IPS-NIHi11 (cell line): ENCODE results near the gene COTL1.

Source experiments
- DNase-seq: peaks from one replicate; pipeline ENCODE4 v3.0.0; 2012; ENCODE audit warnings: mixed read lengths, low spot score

COTL1 gene, protein sequence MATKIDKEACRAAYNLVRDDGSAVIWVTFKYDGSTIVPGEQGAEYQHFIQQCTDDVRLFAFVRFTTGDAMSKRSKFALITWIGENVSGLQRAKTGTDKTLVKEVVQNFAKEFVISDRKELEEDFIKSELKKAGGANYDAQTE

DNA sequence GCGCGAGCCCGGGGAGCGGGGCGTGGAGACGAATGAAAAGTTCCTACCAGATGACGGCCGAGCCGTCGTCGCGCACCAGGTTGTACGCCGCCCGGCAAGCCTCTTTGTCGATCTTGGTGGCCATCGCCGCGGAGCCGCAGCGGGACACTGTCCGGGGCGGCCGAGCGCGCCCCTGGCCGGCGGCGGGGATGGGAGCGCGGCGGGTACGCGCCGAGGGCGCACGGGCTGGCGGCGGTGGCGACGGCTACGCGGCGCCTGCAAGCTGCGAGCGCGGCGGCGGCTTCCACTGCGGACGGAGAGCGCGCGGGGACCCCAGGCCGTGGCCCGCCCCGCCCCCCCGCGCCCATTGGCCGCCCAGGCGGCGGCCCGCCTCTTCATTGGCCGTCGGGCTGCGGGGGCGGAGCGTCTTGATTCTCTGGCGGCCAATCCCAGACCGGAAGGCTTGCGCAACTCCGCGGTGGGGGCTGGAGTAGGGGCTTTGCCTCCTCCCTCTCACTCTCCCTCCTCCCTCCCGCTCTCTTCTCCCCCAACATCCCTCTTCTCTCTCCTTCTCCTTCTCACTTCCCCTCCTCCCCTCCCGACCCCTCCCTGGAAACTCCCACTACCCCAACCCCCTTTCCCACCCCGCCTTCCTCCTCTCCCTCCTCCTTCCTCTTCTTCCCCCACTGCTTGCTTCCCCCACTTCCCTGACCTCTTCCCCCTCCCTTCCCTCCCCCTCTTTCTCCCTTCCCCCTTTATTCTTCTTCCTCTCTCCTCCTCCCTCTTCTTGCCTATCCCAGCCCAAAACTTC, at the start of gene COTL1:
COTL1 (minus strand) TSS at position 288 of the 790 bp plus-strand sequence; CDS start at position 124, 164 bp downstream.
- DNase-seq, result peak; percentile 96

DNA sequence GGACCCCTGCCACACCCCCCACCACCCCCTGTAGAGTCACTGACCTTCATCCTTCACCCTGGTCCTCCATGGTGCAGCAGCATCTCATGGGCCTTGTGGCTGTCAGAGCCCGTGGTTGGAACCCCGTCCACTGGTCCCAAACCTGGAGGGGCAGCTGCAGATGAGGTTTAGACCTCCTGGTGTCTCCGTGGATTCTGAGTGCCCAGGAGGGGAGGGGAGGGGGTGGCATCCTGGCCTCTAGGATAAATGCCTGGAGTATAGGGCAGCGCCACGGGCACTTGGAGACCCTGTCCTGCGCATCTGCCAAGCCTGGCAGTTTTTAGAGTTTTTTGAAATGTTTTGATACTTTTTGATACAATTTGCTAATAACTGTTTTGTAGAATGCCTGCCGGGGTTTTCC, 48.0 kb upstream of the COTL1 start:
- no peak for DNase-seq

DNA sequence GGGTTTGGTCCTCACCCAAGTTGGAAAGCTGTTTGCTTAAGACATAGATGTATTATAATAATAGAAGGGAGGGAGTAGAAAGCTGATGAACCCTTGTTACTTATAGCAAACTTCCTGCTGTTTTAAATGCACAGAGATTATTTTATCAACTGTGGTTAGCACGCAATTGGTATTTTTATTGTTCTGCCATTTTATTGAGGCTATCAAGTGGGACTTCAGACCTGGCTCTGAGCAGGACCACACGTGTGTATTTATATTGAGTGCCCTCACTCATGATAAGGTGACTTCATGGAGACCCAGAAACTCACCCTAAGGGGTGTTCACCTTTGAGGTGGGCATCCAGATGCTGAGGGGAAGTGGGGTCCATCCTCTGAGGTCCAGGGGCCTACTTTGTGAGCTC, 47.5 kb upstream of the COTL1 start:
- DNase-seq, result no peak

DNA sequence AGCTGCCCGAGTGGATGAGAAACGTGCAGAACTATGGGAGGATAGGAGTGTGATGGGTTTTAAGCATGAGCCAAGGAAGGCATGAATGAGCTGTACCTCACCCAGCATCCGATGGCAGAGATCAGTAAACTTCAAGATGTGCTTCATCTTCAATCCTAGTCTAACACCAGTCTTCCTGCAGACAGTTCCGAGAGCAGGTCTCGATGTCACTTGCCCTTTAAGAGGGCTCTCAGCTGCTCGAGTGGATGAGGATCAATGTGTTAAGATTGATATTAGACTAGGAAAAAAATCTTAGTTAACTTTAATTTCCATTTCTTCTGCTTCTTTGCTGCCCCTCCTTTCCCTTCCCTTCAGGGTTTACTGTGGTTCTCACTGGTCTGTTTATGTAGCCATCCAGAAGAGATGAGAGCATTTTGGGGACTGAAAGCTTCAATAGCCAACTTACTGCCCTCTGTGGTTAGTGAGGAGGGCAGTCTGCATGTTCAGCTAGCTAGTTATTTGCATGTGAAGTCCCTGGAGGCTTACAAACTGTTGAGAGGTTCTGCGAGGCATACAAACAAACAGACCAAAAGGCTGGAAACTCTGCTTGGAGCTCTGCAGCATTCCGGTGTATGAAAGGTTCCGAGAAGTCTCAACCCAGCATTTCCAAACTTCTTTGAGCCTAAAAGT, 45.7 kb upstream of the COTL1 start:
- DNase-seq, result no peak

DNA sequence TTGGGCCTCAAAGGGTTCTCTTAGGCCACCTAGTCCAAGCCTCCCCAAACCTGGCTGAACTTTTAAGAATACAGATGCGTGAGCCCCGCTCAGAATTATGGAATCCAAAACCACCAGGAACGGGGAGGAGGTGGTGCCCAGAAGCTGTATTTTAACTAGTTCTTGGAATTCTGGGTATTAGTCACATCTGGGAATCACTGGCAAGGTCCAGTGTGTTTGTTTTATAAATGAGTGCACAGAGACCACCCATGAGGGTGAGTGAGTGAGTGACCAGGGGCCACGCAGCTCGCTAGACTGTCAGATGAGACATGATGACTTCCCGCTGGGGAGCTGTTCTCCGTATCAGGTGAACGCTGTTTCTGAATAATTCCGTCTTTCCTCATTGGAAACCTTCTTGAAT, 44.6 kb upstream of the COTL1 start:
- no peak for DNase-seq

DNA sequence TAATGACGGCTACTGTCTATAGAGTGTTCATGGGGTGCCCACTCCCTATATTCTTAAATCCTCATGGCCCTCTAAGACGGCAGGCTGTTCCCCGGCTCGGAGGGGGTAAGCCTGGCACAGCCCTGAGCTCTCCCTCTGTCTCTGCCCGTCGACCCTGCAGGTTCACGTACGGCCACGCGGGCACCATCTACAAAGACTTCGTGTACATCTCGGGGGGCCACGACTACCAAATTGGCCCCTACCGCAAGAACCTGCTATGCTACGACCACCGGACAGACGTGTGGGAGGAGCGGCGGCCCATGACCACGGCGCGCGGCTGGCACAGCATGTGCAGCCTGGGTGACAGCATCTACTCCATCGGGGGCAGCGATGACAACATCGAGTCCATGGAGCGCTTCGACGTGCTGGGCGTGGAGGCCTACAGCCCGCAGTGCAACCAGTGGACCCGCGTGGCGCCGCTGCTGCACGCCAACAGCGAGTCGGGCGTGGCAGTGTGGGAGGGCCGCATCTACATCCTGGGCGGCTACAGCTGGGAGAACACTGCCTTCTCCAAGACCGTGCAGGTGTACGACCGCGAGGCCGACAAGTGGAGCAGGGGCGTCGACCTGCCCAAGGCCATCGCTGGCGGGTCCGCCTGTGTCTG, 43.7 kb upstream of the COTL1 start:
- DNase-seq, result no peak

DNA sequence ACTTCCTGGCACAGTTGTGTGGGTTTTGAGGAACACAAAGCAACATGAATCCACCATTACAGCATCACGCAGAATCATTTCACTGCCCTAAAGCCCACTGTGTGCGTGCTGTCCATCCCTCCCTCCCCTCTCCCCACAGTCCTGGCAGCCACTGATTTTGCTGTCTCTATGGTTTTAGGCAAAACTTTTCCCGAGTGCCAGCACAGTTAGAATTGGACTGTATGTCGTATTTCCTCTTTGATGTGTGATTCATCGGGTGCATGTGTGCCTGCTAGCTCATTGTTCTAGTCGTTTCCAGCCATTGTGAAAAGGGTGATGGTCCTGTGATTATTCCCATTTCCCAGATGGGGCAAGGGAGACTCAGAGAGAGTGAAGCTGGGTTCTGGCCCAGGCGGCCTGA, 43.1 kb upstream of the COTL1 start:
- no peak for DNase-seq

DNA sequence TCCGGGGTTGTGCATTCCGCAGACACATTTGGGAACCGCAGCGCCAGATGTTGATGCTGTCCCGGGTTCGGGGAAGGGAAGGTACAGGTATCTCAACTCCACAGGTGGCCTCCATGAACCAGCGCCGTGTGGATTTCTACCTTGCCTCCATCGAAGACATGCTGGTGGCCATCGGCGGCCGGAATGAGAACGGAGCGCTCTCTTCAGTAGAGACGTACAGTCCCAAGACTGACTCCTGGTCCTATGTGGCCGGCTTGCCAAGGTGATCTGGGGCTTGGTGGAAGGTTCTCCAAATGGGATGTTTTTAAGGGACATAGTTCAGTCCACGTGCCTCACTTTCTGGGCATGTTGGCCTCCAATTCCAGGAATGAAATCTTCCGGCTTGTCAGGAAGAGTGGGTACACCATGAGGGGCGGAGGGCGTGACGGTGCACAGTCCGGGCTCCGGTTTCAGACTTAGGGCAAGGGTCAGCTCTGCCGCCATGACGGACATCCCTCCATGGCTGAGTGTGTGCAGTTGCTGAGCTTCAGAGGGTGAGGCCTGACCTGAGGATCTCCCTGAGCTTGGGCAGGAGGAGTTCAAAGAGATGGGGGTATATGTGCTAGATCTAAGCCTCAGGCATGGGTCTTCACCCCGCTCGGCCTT, 41.9 kb upstream of the COTL1 start:
- DNase-seq, result no peak

DNA sequence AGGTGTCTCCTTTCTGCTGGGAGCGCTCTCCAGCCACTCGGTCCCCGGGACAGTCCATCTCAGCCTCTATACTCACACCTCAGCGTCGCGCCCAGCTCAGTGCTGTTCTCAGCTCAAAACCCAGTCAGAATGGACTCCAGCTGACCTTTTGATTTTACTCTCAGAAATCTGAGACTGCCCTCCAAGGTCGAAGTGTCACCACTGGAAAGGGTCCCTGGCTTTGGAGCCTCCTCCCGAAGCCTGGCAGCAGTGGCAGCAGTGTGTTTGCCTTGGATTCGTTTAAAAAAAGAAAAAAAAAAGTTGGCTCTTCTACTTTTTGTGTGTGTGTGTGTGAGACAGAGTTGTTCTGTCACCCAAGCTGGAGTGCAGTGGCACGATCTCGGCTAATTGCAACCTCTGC, 40.8 kb upstream of the COTL1 start:
- DNase-seq, result no peak

DNA sequence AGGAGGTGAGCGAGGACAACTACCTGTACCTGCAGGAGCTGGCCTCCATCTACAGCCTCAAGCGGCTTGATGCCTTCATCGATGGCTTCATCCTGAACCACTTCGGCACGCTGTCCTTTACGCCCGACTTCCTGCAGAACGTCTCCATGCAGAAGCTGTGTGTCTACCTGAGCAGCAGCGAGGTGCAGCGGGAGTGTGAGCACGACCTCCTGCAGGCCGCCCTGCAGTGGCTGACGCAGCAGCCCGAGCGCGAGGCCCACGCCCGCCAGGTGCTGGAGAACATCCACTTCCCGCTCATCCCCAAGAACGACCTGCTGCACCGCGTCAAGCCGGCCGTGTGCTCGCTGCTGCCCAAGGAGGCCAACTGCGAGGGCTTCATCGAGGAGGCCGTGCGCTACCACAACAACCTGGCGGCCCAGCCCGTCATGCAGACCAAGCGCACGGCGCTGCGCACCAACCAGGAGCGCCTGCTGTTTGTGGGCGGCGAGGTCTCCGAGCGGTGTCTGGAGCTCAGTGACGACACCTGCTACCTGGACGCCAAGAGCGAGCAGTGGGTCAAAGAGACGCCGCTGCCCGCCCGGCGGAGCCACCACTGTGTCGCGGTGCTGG, 39.5 kb upstream of the COTL1 start:
- DNase-seq, result no peak

DNA sequence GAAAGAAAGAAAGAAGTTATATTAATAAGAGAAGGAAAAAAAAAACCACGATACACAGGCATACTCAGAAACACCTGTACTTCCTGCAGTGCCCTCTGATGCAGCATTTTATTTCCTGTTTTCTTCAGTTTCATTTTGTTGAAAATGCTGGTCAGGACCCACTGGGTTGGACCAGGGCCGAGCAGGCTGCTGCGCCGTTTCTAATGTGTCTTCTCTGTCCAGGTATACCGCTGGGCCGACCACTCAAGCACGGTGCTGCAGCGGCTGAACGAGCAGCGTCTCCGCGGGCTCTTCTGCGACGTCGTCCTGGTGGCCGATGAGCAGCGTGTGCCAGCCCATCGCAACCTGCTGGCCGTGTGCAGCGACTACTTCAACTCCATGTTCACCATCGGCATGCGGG, 38.8 kb upstream of the COTL1 start:
- DNase-seq, result no peak

DNA sequence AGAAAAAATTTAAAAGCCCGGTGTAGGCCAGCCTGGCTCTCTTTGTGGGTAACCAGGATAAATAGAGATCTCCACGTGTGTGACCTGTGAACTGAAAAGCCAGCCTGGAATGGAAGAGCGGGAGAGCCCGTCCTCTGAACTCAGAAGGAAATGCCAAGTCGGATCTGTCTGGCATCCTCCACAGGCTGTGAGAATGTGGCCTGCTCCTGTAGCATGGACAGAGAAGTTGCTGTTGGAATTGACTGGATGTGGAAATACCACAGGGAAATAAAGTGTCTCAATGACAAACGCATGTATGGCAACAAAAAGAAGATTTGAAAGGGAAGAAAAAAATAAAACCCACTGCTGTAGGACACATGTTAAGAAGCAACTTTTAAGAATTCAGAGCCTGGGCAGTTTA, 37.1 kb upstream of the COTL1 start:
- no peak for DNase-seq

DNA sequence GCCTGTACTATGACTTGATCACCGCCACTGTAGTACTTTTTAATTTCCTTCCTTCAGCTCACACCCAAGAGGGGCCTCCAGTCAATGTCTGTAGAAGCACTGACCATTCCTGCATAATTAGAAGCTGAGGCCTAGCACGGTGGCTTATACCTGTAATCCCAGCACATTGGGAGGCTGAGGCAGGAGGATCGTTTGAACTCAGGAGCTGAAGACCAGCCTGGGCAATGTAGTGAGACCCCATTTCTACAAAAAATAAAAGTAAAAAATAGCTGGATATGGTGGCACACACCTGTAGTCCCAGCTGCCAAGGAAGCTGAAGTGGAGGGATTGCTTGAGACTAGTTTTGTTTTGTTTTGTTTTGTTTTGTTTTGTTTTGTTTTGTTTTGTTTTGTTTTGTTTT, 36.4 kb upstream of the COTL1 start:
- no peak for DNase-seq

DNA sequence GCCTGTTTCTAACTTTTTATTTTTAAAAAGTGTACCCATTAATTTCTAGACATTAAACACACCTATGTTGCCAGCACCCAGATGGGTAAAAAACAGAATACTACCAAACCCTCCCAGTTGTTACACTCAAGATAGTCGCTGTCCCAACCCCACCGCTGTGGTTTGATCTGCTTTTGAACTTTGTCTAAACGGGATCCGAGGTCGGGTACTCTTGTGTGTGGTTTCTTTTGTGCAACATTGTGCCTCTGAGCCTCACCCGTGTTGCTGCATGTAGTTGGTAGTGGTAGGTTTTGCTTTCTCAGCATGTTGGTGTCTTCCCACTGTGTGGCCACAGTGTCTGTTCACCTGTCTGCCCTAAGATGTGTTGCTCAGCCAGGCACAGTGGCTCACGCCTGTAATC, 34.7 kb upstream of the COTL1 start:
- DNase-seq, result no peak

DNA sequence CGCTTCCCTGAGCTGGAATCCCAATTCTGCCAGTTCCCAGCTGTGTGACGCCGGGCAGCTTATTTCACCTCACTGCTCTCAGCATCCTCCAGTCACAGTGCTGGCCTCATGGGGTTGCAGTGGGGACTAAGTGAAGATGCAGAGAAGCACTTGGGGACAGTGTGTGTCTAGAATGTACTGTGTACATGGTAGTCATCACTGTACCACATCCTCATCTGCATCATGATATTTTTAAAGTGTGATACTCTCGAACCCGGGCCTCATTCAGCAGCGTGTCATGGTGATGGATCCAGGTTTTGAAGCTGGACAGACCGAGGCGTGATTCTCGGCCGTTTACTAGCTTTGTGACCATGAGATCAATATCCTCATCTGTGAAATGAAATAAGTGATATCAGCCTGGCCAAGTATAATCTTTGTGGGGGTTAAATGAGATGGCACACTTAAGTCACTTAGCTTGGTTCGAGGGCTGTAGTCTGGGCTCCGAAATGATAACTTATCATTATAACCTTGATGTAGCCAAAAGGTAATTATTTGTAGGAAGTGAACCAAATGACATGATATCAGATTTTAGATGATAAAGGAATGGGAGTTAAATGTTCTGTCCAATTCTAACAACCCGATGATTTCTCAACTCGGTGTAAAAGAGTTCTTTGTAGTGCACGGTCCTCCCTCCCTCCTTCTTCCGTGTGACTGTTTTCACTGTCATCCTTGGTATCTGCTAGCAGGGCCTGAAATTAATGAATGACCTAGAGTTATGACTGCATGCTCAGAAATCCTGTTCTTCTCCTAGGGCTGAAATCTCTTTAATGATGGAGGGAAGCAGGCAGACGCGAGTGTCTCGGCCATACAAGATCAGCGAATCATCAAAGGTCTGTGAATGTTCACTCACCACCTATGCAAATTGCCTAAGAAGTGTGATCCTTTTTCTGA, 32.4 kb upstream of the COTL1 start:
- DNase-seq, result no peak

DNA sequence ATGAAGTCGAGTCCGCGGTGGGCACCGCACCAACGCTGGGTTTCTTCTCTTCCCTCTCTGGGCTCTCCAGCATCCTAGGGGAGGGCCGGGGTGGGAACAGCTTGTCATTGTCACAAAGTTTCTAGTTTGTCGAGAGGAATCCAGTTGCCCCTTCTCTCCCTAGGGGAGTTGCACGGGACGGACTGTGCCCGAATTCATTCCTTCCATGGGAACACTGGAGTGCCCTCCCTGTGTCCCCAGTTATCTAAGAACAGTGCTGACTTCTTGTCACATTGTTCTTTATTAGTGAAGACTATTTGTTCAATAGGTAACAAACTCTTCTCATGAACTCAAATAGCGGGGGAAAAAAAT, 31.6 kb upstream of the COTL1 start:
- DNase-seq, result no peak

DNA sequence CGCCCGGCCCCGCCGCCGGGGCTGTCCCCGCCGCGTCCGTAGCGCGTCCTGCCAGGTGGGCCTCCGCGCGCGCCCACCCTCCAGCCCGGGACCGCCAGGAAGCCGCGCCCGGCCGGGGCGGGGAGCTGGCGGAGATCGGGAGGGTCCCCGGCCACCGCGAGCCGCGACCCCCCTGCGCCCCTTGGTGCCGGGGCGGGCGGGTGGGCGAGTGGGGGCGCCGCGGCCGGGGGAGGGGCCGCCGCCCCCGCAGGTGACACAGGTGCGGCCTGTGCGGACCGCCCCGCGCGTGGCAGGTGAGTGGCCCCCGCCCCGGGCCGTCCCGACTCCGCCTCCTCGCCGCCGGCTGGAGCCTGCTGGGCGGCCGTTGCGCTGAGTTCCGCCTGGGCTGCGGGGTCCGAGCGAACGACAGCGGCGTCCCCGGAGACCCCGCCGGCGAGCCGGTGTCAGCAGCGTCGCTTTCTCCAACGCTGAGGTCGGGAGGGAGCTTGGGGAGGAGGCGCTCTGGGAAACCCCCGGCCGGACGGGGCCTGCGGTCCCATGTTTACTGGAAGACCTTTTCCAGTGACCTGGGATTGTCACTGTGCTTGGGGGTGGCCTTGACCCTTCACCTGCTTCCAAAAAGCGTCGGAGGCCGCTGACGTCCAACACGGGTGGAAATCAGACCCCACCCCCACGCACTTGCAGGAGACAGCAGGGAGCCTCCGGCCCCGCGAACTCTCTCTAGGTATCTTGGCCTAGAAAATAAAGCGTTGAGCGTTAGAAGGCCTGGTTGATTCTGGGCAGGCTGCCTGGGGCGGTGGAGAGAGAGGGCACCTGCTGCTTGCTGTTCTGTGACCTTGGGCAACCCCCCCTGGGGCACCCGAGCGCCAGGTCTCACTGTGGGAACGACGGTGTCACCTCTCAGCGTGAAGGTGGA, 31.0 kb upstream of the COTL1 start:
- DNase-seq, result peak; percentile 90

DNA sequence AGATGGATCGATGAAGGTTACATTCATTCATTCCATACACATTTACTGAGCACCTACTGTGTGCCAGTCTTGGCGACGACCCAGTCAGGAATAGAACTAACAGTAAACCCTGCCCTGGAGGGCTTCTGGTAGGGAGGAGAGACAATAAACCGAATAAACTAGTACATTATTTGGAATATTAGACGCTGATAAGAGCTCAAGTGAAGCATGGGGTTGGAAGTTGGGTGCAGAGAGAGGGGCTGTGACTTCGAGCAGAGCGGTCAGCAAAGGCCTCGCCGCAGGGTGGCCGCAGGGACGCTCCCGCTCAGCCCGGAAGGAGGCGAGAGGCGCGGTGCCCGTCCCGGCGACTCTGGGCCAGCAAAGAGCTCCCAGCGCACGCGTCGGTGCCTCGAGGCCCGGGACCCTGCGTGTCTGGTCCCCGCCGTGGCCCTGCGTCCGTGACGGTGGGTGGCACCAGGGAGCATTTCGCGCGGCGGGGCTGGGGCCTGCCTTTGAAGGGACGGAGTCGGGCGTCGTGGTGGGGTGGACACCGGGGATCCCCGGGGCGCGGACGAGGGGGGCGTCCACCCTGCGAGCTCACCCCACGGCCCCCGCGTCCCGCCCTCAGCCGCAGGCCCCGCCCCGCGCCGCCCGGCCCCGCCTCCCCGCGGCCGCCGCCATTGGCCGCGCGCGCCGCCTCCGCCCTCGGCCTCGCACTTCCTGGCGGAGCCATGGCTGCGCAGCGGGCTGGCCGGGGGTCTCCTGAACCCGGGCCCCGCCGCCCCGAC, 30.1 kb upstream of the COTL1 start, which contains the start of gene KLHL36:
KLHL36 (plus strand) TSS at position 684 of the 767 bp plus-strand sequence. CDS start 2,357 bp downstream, outside the sequence.
- peak; percentile 98 for DNase-seq

DNA sequence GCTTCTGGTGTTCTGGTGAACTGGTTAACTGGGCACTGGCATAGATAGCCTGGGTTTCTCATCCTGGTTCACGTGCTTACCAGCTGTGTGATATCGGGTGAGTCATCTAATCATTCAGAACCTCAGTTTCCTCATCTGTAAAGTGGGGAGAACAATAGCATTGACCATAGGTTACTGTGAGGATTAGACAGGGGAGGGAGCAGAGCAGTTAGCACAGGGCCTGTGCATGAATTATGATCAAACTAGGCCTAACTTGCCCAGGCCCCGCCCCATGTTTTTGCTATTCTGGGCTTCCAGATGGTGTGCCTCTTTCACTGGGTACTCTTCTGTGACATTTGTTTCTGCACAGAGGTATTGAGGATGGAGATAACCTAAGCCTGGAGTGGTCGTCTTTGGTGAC, 25.8 kb upstream of the COTL1 start:
- no peak for DNase-seq
